Measurements from ENCODE around the gene PCBD2.

Gene PCBD2

GRCh38 chr5:135012033-135012588 lies 107.2 kb downstream of the PCBD2 start:
- H3K9me2 ChIP-seq (replicated peaks; ENCODE audit: insufficient read depth, low read length), result no peaks in the 10 kb centered on the region
- H3K9ac ChIP-seq (ENCODE audit: low read length), result no peak overlapping the region
- no peaks in the 10 kb centered on the region for H4K20me1 ChIP-seq (ENCODE audit: low read depth, low read length)
- no peak overlapping the region for H2AFZ ChIP-seq (ENCODE audit: low read depth, low read length, severe bottlenecking)
- no peak overlapping the region for H3K4me2 ChIP-seq (ENCODE audit: low read depth, low read length, poor library complexity, severe bottlenecking)
- no peak overlapping the region for H3K27ac ChIP-seq (ENCODE audit: low read depth, low read length)
- no peaks in the 10 kb centered on the region for H3K79me2 ChIP-seq (ENCODE audit: insufficient read depth, low read length)
- TF ChIP-seq EZH2phosphoT487 (conservative IDR thresholded peaks at IDR 0.05; ENCODE audit: low read length) (no peak), CTCF (IDR thresholded peaks at IDR 0.05; ENCODE audit: insufficient read depth, low read length, poor library complexity, severe bottlenecking) (no peak)
- no peaks in the 10 kb centered on the region for H3K9me3 ChIP-seq (ENCODE audit: insufficient read depth, low read length)
- H3K4me3 ChIP-seq (ENCODE audit: insufficient read depth, low read length, poor library complexity, severe bottlenecking), result no peak overlapping the region
- no peaks in the 10 kb centered on the region for H3K36me3 ChIP-seq (ENCODE audit: low read length)
- no peaks in the 10 kb centered on the region for H3F3A ChIP-seq (ENCODE audit: insufficient read depth)
- no peaks in the 10 kb centered on the region for H3K27me3 ChIP-seq (ENCODE audit: low read length)
